IPS DF 19.7 (cell line): Measurements from ENCODE around the gene NLRP7.

Source experiments
- DNase-seq: peaks from one replicate; pipeline ENCODE4 v3.0.0-alpha.2; 2013; ENCODE audit warnings: low read depth, low spot score

Gene NLRP7

DNA sequence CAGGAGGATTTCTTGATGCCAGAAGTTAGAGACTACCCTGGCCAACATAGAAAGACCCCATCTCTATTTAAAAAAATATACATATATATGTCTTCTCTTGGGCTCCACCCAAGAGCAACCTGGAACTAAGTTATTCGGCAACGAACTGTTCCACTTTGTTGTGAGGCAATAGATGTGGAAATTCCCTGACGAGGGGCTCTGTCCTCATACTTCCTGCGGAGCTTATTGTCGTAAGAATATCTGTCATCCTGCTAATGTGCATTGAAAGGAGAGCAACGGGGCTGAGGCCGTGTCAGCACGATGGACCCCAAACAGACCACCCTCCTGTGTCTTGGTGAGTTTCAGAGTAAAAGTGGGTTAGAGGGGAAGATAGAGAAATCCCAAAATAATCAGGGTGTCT is 73.3 kb downstream of the NLRP7 start, which contains the start of gene FCAR:
Gene FCAR, plus strand, starts transcription at position 246 of the 400 bp plus-strand sequence. Its CDS starts 55 bp downstream, at position 301.
- DNase-seq: no peak
